GM12878 (cell line): ENCODE data around the gene PCDHGB1. TPM values are rescaled to one million over a fixed set of nuclear protein-coding genes. Genes with fewer than 3 reads are reported as not detected.
A peak's percentile ranks its signal among the peaks of the same experiment; 100 is the strongest.

ENCODE experiments used
- ATAC-seq: fragments of 200-7000 bp; cut with Tn5 transposase; 3 replicates; pipeline ENCODE4 v1.9.1; 2020; ENCODE audit warnings: mild to moderate bottlenecking, moderate library complexity
- BruUV-seq: library from RNA; stranded (reverse); fragments of 400-500 nt; replicated peaks from 2 replicates; lab custom pipeline; 2021; lab: Mats Ljungman, UMichigan
- CTCF ChIA-PET: fragments of 300-600 bp; sonication (Branson Sonifier 250); formaldehyde crosslinking; extraction: SDS; loops from one replicate; lab custom pipeline; 2021; ENCODE audit warnings: inconsistent platforms; lab: Yijun Ruan, JAX
- POLR2A ChIA-PET: fragments of 350-600 bp; formaldehyde crosslinking; extraction: SDS; loops from one replicate; lab custom pipeline; 2021; ENCODE audit warnings: inconsistent platforms; lab: Charles Lee
- RAD21 ChIA-PET: fragments of 300-600 bp; sonication (Branson Sonifier 250); formaldehyde crosslinking; loops from one replicate; lab custom pipeline; 2023; ENCODE audit warnings: antibody characterized with exemption; ENCODE audit not compliant: unreplicated experiment; lab: Charles Lee
- SMC1A ChIA-PET: fragments of 300-600 bp; sonication (Branson Sonifier 250); formaldehyde crosslinking; loops from one replicate; lab custom pipeline; 2023; ENCODE audit not compliant: unreplicated experiment, uncharacterized antibody; lab: Charles Lee
- DNase-seq: peaks from one replicate; pipeline ENCODE4 v3.0.0-alpha.2; 2011; ENCODE audit warnings: low read depth, low spot score
- FAIRE-seq: peaks from 3 replicates; lab custom pipeline; 2011; peaks lifted over from hg19 to GRCh38; lab: Jason Lieb, UNC
- H2AFZ ChIP-seq: 2 replicates; pipeline ENCODE4 v1.6.0; 2011; ENCODE audit warnings: low read depth, low read length, control low read depth; ENCODE audit not compliant: control insufficient read depth
- H3K27ac ChIP-seq: 2 replicates; pipeline ENCODE4 v1.5.1; 2011; ENCODE audit warnings: control low read depth; ENCODE audit not compliant: control insufficient read depth, insufficient read depth
- H3K27me3 ChIP-seq, 2 experiments: replicated peaks in 1 of 2; 2 replicates each; pipeline versions ENCODE4 v1.6.0 to v1.6.1; 2011; ENCODE audit warnings: low read length in 1 of 2; ENCODE audit not compliant: control insufficient read depth in 2 of 2, insufficient read depth in 2 of 2
- H3K36me3 ChIP-seq, 2 experiments: 2 replicates each; pipeline ENCODE4 v1.5.1; 2011; ENCODE audit warnings: low read length in 1 of 2; ENCODE audit not compliant: control insufficient read depth in 2 of 2, insufficient read depth in 2 of 2
- H3K4me1 ChIP-seq: 2 replicates; pipeline ENCODE4 v1.6.1; 2011; ENCODE audit warnings: mild to moderate bottlenecking, low read length, moderate library complexity, mixed read lengths; ENCODE audit not compliant: control insufficient read depth, insufficient read depth
- H3K4me2 ChIP-seq: 2 replicates; pipeline ENCODE4 v1.6.0; 2011; ENCODE audit warnings: control low read depth; ENCODE audit not compliant: control insufficient read depth, insufficient read depth
- H3K4me3 ChIP-seq: fragments of 200-600 bp; sonication (generic); 2 replicates; pipeline ENCODE4 v1.5.1; 2016
- H3K79me2 ChIP-seq: 2 replicates; pipeline ENCODE4 v1.6.0; 2011; ENCODE audit warnings: low read length; ENCODE audit not compliant: control insufficient read depth, insufficient read depth
- H3K9ac ChIP-seq: 2 replicates; pipeline ENCODE4 v1.8.0; 2011; ENCODE audit warnings: low read length, control low read depth, mixed read lengths; ENCODE audit not compliant: control insufficient read depth, insufficient read depth
- H3K9me3 ChIP-seq: replicated peaks from 3 replicates; pipeline ENCODE4 v1.5.1; 2011; ENCODE audit warnings: mild to moderate bottlenecking, low read length; ENCODE audit not compliant: control insufficient read depth, insufficient read depth
- H4K20me1 ChIP-seq: 2 replicates; pipeline ENCODE4 v1.6.0; 2011; ENCODE audit not compliant: control insufficient read depth, insufficient read depth
- EZH2 ChIP-seq: IDR thresholded peaks from 2 replicates; pipeline ENCODE4 v1.6.1; 2012; ENCODE audit warnings: low read depth, mild to moderate bottlenecking, control low read depth, inconsistent platforms, low read length, borderline replicate concordance; ENCODE audit not compliant: control insufficient read depth
- RAD21 ChIP-seq: IDR thresholded peaks from 2 replicates; pipeline ENCODE4 v1.6.1; 2011; ENCODE audit warnings: mild to moderate bottlenecking, low read depth, low read length, moderate library complexity; ENCODE audit not compliant: insufficient read depth
- WGBS: methylation state at CpG from one replicate; pipeline ENCODE4 v1.1.6; 2016; ENCODE audit warnings: low lambda C conversion rate; ENCODE audit not compliant: insufficient replicate concordance, insufficient coverage; ENCODE audit errors: missing lambda C conversion rate; 5-methylcytosine and 5-hydroxymethylcytosine counted together
- in situ Hi-C: fragments of 300-500 bp; cut with MboI; formaldehyde crosslinking; loops from 9 replicates; pipeline ENCODE4 v1.14.3; 2018; ENCODE audit warnings: mixed read lengths
- intact Hi-C: fragments of 100-400 bp; cut with micrococcal nuclease; formaldehyde crosslinking; loops from one replicate; pipeline ENCODE4 v1.14.2; 2022; ENCODE audit not compliant: unreplicated experiment
- polyA plus RNA-seq, 11 experiments: library from polyadenylated mRNA; depleted of rRNA in 4 of 11; unstranded in 6 of 11; stranded (reverse) in 5 of 11; fragments of >200 nt; fragmentation: Nextera tagmentation in 4 of 11; fragmentation: Illumina TruSeq in 1 of 11; extraction: Ambion mirVana in 4 of 11; extraction: Trizol in 1 of 11; gene quantifications; 1 replicate in 1 of 11; 2 replicates in 10 of 11; pipeline versions ENCODE4 v1.2.1 to v1.2.3, GENCODE V29; 2011 to 2016; ENCODE audit warnings: inconsistent platforms in 2 of 11, missing spikeins in 2 of 11, low read depth in 1 of 11
- total RNA-seq, 4 experiments: library from RNA; depleted of rRNA in 3 of 4; stranded (reverse); fragments of >200 nt in 3 of 4; fragmentation: Illumina TruSeq in 1 of 4; extraction: Trizol in 1 of 4; gene quantifications; 2 replicates each; pipeline versions ENCODE4 v1.2.1 to v1.2.3, GENCODE V29; 2013 to 2021
- TF ChIP-seq, protein P1 (sequence below), 3 experiments: IDR thresholded peaks in 2 of 3; conservative IDR thresholded peaks in 1 of 3; 2 replicates each; pipeline ENCODE4 v1.5.1; 2011; ENCODE audit warnings: low read depth in 3 of 3, low read length in 3 of 3, mild to moderate bottlenecking in 3 of 3, control low read depth in 2 of 3, moderate library complexity in 2 of 3, inconsistent platforms in 1 of 3, mixed read lengths in 1 of 3; ENCODE audit not compliant: control insufficient read depth in 2 of 3, insufficient read depth in 1 of 3; ENCODE audit errors: extremely low read depth in 1 of 3

Gene PCDHGB1
- total and polyA plus RNA-seq, 10 of the 15 experiments (the other 5 are each of a cell fraction or from before 2014, with no cell fraction given): 0.04 to 0.40 (median 0.08) TPM; not detected in 2

DNA sequence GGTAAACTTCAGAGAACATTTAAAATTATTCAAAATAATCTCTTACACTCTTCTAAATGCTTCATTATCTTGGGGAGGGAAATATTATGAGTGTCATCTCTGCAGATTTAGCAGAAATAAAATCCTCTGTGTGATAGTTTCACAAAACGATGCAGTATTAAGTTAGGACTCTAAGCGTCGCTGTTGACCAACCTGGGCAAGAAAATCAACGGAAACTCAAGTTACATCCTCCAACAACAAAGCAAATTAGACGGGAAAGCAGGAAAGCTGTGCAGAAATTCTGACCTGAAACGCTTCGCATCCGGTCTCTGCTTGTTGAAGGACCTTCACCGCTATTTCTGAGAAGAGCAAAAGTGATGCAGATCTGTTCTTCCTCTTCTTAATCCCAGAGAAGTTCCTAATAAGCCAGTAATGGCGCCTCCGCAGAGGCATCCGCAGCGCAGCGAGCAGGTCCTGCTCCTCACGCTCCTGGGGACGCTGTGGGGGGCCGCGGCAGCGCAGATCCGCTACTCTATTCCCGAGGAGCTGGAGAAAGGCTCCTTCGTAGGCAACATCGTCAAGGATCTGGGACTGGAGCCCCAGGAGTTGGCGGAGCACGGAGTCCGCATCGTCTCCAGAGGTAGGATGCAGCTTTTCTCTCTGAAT is 23.9 kb downstream of the PCDHGB1 start, which contains the start of gene PCDHGA6:
TSS of gene PCDHGA6 (plus strand) at position 219 of the 645 bp plus-strand sequence. CDS start at position 412, 193 bp downstream.
- Histone ChIP-seq H3K27me3 (no peaks in the 10 kb centered on the region), H3K4me2 (no peak within 1 kb of the TSS), H3K4me3 (no peak within 1 kb of the TSS), H3K4me1 (no peaks in the 10 kb centered on the region), H2AFZ (no peak within 1 kb of the TSS; the same call in 1 of the 2 replicates), H3K79me2 (no peaks in the 10 kb centered on the region), H3K9me3 (peaks cover 17% of the 10 kb centered on the region; the same call in 2 of the 3 replicates), H3K9ac (no peak within 1 kb of the TSS), H3K27ac (no peak within 1 kb of the TSS), H4K20me1 (no peaks in the 10 kb centered on the region), H3K36me3 (no peaks in the 10 kb centered on the region)
- BruUV-seq: no TSS peak
- ATAC-seq (no peak), FAIRE-seq (no peak), DNase-seq (no peak)
- ChIA-PET SMC1A (interaction anchor here (0.8 kb wide), 1 partner anchor 23 kb away, joined by 5 read pairs; no protein-coding TSS in a partner anchor), POLR2A (no interaction called here), RAD21 (no interaction called here), CTCF (interaction anchor here (0.9 to 1.3 kb wide), 3 partner anchors 47 to 190 kb away, joined by 3 to 6 read pairs (median 3); partner anchors contain the start of gene PCDHGA11)
- intact Hi-C loops (no loop called here), in situ Hi-C loops (no loop called here)
- peak; percentile 51 for TF ChIP-seq RAD21
- TF ChIP-seq, protein P1, sequence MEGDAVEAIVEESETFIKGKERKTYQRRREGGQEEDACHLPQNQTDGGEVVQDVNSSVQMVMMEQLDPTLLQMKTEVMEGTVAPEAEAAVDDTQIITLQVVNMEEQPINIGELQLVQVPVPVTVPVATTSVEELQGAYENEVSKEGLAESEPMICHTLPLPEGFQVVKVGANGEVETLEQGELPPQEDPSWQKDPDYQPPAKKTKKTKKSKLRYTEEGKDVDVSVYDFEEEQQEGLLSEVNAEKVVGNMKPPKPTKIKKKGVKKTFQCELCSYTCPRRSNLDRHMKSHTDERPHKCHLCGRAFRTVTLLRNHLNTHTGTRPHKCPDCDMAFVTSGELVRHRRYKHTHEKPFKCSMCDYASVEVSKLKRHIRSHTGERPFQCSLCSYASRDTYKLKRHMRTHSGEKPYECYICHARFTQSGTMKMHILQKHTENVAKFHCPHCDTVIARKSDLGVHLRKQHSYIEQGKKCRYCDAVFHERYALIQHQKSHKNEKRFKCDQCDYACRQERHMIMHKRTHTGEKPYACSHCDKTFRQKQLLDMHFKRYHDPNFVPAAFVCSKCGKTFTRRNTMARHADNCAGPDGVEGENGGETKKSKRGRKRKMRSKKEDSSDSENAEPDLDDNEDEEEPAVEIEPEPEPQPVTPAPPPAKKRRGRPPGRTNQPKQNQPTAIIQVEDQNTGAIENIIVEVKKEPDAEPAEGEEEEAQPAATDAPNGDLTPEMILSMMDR (IDR thresholded peaks at IDR 0.05 in 2 of 3, conservative IDR thresholded peaks at IDR 0.05 in 1 of 3; ENCODE audit: control insufficient read depth in 2 of 3, extremely low read depth in 1 of 3, insufficient read depth in 1 of 3, low read depth in 3 of 3, low read length in 3 of 3): peak in 1 of 3 experiments; percentile 32; a peak in 3 of 6 replicates
- TF ChIP-seq EZH2: no peak
- 79% methylated on average over 26 of the region's 27 CpGs for WGBS
